ENCODE data around the gene MED16. TPM values are rescaled to one million over a fixed set of nuclear protein-coding genes. Genes with fewer than 3 reads are reported as not detected.

MED16 gene
- total and polyA plus RNA-seq, 2 of the 13 experiments (the other 11 are each of a cell fraction or from before 2014, with no cell fraction given), result 13.3 to 14.8 TPM

DNA sequence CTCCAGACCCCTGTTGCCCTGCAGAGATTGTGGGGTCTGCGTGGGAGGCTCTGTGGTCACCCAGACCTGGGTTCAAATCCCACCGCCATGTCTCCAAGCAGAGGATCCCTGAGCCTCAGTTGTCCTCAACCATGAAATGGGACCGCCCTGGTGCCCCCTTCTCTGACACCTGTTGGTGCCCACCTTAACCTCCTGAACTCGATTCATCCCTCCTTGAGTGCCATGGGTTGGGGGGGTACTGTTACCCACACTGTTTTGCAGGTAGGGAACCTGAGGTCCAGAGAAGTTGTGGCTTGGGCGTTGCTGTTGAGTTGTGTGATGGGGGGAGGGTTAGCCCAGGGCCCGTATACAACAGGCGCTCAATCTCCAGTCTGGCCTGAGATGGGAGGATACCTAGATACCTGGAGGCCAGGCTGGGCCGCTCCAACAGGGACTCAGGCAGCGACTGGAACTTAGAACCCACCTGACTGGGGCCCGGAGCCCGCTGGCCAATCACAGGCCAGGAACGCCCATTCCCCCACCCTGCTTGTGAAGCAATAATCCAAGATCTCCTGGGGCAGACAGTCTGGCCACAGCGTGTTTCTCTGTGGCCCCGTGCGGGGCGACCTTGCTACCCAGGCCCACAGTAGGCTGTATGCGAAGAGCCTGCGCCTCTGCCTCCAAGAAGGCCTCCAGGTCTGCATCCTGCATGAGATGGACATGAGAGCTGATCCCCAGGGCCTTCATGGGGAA, 35.6 kb upstream of the MED16 start (continued):
- no peak for TF ChIP-seq ZC3H4 (CRISPR knock-in tag; IDR thresholded peaks at IDR 0.05; ENCODE audit: borderline replicate concordance)
- peak; percentile 66 for TF ChIP-seq ZNF574 (CRISPR knock-in tag; IDR thresholded peaks at IDR 0.05)
- no peak for TF ChIP-seq SMYD3 (CRISPR knock-in tag; IDR thresholded peaks at IDR 0.05)
- TF ChIP-seq SRSF4 (IDR thresholded peaks at IDR 0.05; ENCODE audit: low read depth, low read length, poor library complexity, severe bottlenecking), result no peak
- no peak for TF ChIP-seq NONO (IDR thresholded peaks at IDR 0.05)
- 0 out of 2 replicates have a peak, but pooled peaks have one; percentile 18 for TF ChIP-seq NONO (CRISPR knock-in tag; conservative IDR thresholded peaks at IDR 0.05)
- TF ChIP-seq MXD1 (CRISPR knock-in tag; IDR thresholded peaks at IDR 0.05), result no peak
- TF ChIP-seq, protein P1, sequence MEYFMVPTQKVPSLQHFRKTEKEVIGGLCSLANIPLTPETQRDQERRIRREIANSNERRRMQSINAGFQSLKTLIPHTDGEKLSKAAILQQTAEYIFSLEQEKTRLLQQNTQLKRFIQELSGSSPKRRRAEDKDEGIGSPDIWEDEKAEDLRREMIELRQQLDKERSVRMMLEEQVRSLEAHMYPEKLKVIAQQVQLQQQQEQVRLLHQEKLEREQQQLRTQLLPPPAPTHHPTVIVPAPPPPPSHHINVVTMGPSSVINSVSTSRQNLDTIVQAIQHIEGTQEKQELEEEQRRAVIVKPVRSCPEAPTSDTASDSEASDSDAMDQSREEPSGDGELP (IDR thresholded peaks at IDR 0.05; ENCODE audit: borderline replicate concordance, low read depth), result peak; percentile 22; the same call in 1 of the 2 replicates
- TF ChIP-seq, protein P2, sequence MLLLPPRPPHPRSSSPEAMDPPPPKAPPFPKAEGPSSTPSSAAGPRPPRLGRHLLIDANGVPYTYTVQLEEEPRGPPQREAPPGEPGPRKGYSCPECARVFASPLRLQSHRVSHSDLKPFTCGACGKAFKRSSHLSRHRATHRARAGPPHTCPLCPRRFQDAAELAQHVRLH (CRISPR knock-in tag; IDR thresholded peaks at IDR 0.05; ENCODE audit: borderline replicate concordance, low read depth), result no peak
- no peak for TF ChIP-seq RAD51 (IDR thresholded peaks at IDR 0.05; ENCODE audit: borderline replicate concordance)
- TF ChIP-seq CEBPG (CRISPR knock-in tag; IDR thresholded peaks at IDR 0.05), result peak; percentile 78
- peak; percentile 76 for TF ChIP-seq RBM22 (optimal IDR thresholded peaks at IDR 0.05; ENCODE audit: low read length)
- no peak for TF ChIP-seq THYN1 (CRISPR knock-in tag; IDR thresholded peaks at IDR 0.05; ENCODE audit: borderline replicate concordance, low read depth)
- TF ChIP-seq, protein P3, sequence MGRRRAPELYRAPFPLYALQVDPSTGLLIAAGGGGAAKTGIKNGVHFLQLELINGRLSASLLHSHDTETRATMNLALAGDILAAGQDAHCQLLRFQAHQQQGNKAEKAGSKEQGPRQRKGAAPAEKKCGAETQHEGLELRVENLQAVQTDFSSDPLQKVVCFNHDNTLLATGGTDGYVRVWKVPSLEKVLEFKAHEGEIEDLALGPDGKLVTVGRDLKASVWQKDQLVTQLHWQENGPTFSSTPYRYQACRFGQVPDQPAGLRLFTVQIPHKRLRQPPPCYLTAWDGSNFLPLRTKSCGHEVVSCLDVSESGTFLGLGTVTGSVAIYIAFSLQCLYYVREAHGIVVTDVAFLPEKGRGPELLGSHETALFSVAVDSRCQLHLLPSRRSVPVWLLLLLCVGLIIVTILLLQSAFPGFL (CRISPR knock-in tag; IDR thresholded peaks at IDR 0.05), result no peak
- no peak for TF ChIP-seq CBX5 (CRISPR knock-in tag; IDR thresholded peaks at IDR 0.05; ENCODE audit: borderline replicate concordance)
- TF ChIP-seq GZF1 (CRISPR knock-in tag; IDR thresholded peaks at IDR 0.05), result no peak
- TF ChIP-seq, protein P4, sequence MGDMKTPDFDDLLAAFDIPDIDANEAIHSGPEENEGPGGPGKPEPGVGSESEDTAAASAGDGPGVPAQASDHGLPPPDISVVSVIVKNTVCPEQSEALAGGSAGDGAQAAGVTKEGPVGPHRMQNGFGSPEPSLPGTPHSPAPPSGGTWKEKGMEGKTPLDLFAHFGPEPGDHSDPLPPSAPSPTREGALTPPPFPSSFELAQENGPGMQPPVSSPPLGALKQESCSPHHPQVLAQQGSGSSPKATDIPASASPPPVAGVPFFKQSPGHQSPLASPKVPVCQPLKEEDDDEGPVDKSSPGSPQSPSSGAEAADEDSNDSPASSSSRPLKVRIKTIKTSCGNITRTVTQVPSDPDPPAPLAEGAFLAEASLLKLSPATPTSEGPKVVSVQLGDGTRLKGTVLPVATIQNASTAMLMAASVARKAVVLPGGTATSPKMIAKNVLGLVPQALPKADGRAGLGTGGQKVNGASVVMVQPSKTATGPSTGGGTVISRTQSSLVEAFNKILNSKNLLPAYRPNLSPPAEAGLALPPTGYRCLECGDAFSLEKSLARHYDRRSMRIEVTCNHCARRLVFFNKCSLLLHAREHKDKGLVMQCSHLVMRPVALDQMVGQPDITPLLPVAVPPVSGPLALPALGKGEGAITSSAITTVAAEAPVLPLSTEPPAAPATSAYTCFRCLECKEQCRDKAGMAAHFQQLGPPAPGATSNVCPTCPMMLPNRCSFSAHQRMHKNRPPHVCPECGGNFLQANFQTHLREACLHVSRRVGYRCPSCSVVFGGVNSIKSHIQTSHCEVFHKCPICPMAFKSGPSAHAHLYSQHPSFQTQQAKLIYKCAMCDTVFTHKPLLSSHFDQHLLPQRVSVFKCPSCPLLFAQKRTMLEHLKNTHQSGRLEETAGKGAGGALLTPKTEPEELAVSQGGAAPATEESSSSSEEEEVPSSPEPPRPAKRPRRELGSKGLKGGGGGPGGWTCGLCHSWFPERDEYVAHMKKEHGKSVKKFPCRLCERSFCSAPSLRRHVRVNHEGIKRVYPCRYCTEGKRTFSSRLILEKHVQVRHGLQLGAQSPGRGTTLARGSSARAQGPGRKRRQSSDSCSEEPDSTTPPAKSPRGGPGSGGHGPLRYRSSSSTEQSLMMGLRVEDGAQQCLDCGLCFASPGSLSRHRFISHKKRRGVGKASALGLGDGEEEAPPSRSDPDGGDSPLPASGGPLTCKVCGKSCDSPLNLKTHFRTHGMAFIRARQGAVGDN (CRISPR knock-in tag; IDR thresholded peaks at IDR 0.05), result peak; percentile 59
- TF ChIP-seq AGO2 (optimal IDR thresholded peaks at IDR 0.05; ENCODE audit: low read depth, low read length), result peak; percentile 38
